HCT116 (cell line): ENCODE measurements around the gene RAB8B. TPM values are rescaled to one million over a fixed set of nuclear protein-coding genes. Genes with fewer than 3 reads are reported as not detected.

ENCODE experiments used
- CBX3 ChIP-seq: IDR thresholded peaks from 2 replicates; pipeline ENCODE4 v1.6.1; 2012; ENCODE audit warnings: low read depth
- EZH2 ChIP-seq: fragments of 200-600 bp; sonication (generic); IDR thresholded peaks from 2 replicates; pipeline ENCODE4 v1.6.1; 2017; ENCODE audit warnings: antibody characterized with exemption, mixed run types
- FOSL1 ChIP-seq: IDR thresholded peaks from 2 replicates; pipeline ENCODE4 v1.6.1; 2012; ENCODE audit warnings: low read depth
- SIN3A ChIP-seq: IDR thresholded peaks from 2 replicates; pipeline ENCODE4 v1.6.1; 2012; ENCODE audit warnings: low read depth
- YY1 ChIP-seq: IDR thresholded peaks from 2 replicates; pipeline ENCODE4 v1.6.1; 2011; ENCODE audit warnings: low read length, low read depth, moderate library complexity, mild to moderate bottlenecking; ENCODE audit not compliant: insufficient replicate concordance; ENCODE audit errors: extremely low read depth
- ZFX ChIP-seq: fragments of 450-650 bp; IDR thresholded peaks from 2 replicates; pipeline ENCODE4 v1.6.1; 2017
- total RNA-seq: library from RNA; stranded (reverse); gene quantifications from one replicate; pipeline ENCODE4 v1.2.1, GENCODE V29; 2021; ENCODE audit not compliant: unreplicated experiment
- TF ChIP-seq, protein P1 (sequence below): IDR thresholded peaks from 2 replicates; pipeline ENCODE4 v1.6.1; 2011; ENCODE audit warnings: mild to moderate bottlenecking, low read length, moderate library complexity; ENCODE audit not compliant: insufficient replicate concordance; ENCODE audit errors: extremely low read depth
- TF ChIP-seq, protein P2 (sequence below), 3 experiments: fragments of 200-600 bp in 1 of 3; sonication (generic) in 1 of 3; IDR thresholded peaks in 2 of 3; conservative IDR thresholded peaks in 1 of 3; 2 replicates each; pipeline ENCODE4 v1.5.1; 2012 to 2017; ENCODE audit warnings: low read depth in 2 of 3, low read length in 2 of 3, antibody characterized with exemption in 1 of 3, borderline replicate concordance in 1 of 3, control low read depth in 1 of 3, mild to moderate bottlenecking in 1 of 3, mixed read lengths in 1 of 3, mixed run types in 1 of 3, moderate library complexity in 1 of 3; ENCODE audit not compliant: insufficient read depth in 1 of 3
- TF ChIP-seq, protein P3 (sequence below): IDR thresholded peaks from 2 replicates; pipeline ENCODE4 v1.6.1; 2012
- TF ChIP-seq, protein P4 (sequence below): IDR thresholded peaks from 2 replicates; pipeline ENCODE4 v1.6.1; 2012

The RAB8B gene
- total RNA-seq, 1 experiment from 2014 or later, result 19.4 TPM

DNA sequence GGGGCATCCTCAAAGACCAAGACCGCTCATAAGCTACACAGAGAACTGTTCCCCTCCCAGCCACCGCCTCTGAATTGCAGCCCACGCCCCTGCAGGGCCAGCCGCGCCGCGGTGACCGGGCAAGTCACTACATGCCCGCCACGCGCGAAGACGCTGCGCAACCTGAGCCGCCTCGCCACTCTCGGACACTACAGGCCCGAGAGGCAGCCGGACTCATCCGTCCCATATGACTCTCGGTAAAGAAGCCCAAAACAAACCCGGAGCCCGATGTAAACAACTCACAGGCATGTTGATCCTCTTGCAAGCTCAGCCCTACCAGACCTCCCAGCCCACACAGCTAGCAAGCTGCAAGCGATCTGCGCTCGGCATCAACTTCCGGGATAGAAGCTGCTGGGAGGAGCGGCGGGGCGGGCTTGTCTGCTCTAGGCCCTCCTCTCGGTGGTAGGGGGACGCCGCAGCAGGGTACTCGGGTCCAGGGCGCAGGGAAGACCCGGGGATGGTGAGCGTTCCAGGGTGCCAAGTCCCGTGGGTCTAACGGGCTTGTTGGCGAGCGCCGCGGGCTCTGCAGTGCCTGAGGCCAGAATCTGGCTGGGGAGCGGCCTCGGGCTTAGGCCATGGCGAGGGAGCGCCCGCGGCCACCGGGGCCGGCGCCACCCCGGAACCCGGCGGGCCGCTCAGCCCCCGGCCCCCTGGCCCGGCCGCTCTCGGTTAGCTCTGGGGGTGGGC lies 32.1 kb upstream of the RAB8B start, which contains the start of gene RPS27L (continued):
- TF ChIP-seq, protein P1, sequence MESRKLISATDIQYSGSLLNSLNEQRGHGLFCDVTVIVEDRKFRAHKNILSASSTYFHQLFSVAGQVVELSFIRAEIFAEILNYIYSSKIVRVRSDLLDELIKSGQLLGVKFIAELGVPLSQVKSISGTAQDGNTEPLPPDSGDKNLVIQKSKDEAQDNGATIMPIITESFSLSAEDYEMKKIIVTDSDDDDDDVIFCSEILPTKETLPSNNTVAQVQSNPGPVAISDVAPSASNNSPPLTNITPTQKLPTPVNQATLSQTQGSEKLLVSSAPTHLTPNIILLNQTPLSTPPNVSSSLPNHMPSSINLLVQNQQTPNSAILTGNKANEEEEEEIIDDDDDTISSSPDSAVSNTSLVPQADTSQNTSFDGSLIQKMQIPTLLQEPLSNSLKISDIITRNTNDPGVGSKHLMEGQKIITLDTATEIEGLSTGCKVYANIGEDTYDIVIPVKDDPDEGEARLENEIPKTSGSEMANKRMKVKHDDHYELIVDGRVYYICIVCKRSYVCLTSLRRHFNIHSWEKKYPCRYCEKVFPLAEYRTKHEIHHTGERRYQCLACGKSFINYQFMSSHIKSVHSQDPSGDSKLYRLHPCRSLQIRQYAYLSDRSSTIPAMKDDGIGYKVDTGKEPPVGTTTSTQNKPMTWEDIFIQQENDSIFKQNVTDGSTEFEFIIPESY, result peak; percentile 47
- TF ChIP-seq YY1 (peak; percentile 71), EZH2 (no peak), FOSL1 (no peak), SIN3A (peak; percentile 90), CBX3 (peak; percentile 57; the same call in 1 of the 2 replicates), ZFX (peak; percentile 87)
- TF ChIP-seq, protein P2, sequence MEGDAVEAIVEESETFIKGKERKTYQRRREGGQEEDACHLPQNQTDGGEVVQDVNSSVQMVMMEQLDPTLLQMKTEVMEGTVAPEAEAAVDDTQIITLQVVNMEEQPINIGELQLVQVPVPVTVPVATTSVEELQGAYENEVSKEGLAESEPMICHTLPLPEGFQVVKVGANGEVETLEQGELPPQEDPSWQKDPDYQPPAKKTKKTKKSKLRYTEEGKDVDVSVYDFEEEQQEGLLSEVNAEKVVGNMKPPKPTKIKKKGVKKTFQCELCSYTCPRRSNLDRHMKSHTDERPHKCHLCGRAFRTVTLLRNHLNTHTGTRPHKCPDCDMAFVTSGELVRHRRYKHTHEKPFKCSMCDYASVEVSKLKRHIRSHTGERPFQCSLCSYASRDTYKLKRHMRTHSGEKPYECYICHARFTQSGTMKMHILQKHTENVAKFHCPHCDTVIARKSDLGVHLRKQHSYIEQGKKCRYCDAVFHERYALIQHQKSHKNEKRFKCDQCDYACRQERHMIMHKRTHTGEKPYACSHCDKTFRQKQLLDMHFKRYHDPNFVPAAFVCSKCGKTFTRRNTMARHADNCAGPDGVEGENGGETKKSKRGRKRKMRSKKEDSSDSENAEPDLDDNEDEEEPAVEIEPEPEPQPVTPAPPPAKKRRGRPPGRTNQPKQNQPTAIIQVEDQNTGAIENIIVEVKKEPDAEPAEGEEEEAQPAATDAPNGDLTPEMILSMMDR (IDR thresholded peaks at IDR 0.05 in 2 of 3, conservative IDR thresholded peaks at IDR 0.05 in 1 of 3; ENCODE audit: borderline replicate concordance in 1 of 3, insufficient read depth in 1 of 3, low read depth in 2 of 3, low read length in 2 of 3), result no peak
- TF ChIP-seq, protein P3, sequence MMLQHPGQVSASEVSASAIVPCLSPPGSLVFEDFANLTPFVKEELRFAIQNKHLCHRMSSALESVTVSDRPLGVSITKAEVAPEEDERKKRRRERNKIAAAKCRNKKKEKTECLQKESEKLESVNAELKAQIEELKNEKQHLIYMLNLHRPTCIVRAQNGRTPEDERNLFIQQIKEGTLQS, result no peak
- TF ChIP-seq, protein P4, sequence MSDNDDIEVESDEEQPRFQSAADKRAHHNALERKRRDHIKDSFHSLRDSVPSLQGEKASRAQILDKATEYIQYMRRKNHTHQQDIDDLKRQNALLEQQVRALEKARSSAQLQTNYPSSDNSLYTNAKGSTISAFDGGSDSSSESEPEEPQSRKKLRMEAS, result peak; percentile 82
